Cardiac fibroblast (primary cell): ENCODE results near the gene DDX50.

Source experiments
- DNase-seq, 2 donors: peaks; one replicate each; pipeline versions ENCODE4 v3.0.0 to v3.0.0-alpha.2; 2010; ENCODE audit warnings: low read depth in 2 of 2
- H3K4me3 ChIP-seq, 2 donors: replicated peaks in 1 of 2; 1 replicate in 1 of 2; 2 replicates in 1 of 2; pipeline ENCODE4 v1.5.1; 2011; ENCODE audit warnings: low read depth in 2 of 2, low read length in 2 of 2, mild to moderate bottlenecking in 2 of 2, moderate library complexity in 1 of 2
- TF ChIP-seq, protein P1 (sequence below): IDR thresholded peaks from one replicate; pipeline ENCODE4 v1.5.1; 2011; ENCODE audit warnings: low read depth, mild to moderate bottlenecking, low read length, inconsistent platforms

Gene DDX50

DNA sequence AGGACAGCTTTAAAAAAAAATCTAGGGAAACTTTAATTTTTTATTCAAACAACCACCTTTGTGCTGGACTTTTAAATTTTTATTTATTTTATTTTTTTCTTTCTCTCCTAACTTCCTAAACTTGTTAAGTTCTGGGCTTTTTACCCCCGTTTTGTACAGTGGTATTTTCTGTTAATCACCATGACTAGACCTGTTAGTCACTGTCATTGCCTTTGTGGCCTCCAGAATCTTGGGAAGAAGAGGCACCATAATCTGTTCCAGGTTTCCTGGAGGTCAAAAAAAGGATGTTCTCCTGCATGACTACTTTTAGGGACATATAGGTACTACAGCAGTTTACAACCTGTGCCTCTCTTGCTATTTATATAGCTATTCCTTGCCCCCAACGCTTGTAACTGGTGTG lies 31.1 kb upstream of the DDX50 start:
- H3K4me3 ChIP-seq = no peak overlapping the region
- DNase-seq = peak in 1 of 2 donors; percentile 4
- TF ChIP-seq, protein P1, sequence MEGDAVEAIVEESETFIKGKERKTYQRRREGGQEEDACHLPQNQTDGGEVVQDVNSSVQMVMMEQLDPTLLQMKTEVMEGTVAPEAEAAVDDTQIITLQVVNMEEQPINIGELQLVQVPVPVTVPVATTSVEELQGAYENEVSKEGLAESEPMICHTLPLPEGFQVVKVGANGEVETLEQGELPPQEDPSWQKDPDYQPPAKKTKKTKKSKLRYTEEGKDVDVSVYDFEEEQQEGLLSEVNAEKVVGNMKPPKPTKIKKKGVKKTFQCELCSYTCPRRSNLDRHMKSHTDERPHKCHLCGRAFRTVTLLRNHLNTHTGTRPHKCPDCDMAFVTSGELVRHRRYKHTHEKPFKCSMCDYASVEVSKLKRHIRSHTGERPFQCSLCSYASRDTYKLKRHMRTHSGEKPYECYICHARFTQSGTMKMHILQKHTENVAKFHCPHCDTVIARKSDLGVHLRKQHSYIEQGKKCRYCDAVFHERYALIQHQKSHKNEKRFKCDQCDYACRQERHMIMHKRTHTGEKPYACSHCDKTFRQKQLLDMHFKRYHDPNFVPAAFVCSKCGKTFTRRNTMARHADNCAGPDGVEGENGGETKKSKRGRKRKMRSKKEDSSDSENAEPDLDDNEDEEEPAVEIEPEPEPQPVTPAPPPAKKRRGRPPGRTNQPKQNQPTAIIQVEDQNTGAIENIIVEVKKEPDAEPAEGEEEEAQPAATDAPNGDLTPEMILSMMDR = no peak

DNA sequence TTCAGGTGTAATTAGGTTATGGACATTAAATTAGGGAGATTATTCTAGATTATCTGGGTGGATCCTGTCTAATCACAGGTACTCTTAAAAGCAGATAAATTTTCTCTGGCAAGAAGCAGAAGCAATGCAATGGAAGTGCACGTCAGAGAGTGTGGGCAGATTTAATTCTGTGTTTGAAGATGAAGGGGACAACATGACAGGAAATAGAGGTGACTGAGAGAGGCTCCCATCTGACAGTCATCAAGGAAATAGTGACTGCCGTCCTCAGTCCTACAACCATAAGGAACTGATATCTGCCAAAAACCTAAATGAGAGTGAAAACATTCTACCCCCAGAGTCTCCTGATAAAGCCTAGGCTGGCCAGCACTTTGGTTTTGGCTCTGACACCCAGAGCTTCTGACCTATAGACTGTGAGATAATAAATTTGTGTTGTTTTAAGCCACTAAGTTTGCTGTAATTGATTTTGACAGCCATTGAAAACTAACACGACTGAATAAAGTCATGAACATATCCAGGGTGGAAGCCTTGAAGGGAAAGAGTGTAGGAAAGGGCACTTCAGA lies 30.5 kb upstream of the DDX50 start:
- TF ChIP-seq, protein P1 = no peak
- DNase-seq = no peak

DNA sequence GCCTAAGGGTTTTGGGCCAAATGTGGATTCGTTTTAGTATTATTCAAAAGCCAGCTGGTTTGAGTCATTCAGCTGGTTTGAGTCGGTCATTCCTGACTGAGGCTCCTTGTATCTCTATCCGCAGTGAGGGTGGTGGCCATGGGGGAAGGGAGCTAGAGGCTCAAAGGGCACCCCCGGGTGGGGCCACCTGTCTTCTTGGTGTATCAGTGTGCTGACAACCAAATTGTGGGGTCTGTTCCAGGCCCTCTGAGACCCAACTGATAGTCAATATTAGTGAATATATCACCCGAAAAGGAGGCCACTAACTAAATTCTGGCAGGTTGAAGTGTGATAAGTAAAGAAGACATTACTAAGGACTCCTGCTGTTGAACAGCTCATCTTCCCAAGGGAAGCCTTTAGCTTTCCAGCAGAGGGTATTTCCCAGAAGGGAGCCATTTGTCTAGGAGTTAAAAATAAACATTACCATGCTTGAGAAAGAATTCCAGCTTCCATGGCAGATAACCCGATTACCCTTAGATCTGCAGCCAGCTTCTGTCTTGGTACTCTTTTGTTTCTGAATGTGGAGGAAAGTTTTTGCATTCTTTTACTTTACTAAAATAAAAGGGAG lies 29.9 kb upstream of the DDX50 start:
- H3K4me3 ChIP-seq = no peak overlapping the region
- peak; percentile 49 to 75 for DNase-seq
- TF ChIP-seq, protein P1 = no peak

More for the DNA sequence above, 30.5 kb upstream of the DDX50 start:
- no peak overlapping the region for H3K4me3 ChIP-seq

DNA sequence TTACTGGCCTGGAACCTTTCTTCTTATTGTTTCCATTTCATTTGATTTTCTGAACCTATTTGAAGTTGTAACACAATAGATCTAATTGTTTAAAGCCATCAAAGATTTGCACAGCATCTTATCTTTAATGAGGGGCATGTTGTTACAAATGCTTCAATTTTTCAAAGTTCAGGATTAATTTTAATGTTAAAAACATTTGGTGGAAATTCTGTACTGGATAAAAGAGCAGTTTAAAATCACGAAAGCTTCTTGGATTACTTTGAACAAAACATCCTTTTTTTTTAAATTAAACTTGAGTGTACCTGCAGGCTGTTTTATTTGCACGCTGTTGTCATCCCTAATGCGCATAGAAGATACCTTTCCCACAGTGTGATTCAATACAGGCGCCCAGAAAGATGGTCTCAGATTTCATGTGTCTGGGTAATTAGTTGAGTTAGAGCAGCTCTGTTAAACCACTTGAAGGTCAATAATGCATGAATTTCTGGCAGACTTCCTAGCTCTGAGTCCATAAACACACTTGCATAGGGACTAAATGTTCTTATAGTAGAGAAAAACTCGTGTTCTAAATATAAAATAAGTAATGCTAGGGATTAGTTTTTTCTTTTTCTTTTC lies 29.3 kb upstream of the DDX50 start:
- peak; percentile 82 to 86 for DNase-seq
- H3K4me3 ChIP-seq = no peak overlapping the region
- TF ChIP-seq, protein P1 = no peak

DNA sequence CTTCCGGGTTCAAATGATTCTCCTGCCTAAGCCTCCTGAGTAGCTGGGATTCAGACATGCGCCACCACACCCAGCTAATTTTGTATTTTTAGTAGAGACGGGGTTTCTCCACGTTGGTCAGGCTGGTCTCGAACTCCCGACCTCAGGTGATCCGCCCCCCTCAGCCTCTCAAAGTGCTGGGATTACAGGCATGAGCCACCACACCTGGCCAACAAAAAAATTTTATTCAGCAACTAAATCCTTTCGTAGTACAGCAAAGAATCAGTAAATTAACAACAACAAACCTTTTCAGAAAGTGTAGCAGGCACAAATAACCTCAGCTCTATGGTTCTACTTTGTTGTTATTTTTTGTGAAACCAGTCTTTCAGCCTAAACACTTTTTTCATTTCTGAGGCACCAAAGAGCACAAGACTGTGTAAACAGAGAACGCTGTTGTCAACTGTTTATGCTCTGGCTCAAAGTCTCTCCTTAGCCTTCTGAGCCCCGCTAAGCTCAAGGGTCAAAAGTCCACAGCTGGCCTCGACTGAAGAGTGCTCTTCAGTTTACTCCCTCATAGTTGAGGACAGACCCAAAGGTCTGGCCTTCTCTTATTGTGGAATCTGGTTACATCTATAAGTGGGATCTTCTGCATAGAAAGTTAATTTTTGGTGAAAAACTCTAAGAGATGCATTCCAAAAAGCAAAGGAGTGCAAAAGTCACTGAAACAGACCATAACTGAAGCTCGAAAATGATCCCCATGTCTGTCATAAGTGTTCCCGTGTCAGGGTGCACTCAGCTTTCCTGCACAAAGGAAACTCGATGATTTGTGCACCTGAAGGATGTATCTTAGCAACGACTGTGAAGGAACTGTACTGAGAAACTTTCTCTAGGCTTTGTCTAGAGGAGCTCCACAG lies 24.6 kb upstream of the DDX50 start:
- TF ChIP-seq, protein P1 = no peak
- H3K4me3 ChIP-seq = no peak overlapping the region
- DNase-seq = no peak

DNA sequence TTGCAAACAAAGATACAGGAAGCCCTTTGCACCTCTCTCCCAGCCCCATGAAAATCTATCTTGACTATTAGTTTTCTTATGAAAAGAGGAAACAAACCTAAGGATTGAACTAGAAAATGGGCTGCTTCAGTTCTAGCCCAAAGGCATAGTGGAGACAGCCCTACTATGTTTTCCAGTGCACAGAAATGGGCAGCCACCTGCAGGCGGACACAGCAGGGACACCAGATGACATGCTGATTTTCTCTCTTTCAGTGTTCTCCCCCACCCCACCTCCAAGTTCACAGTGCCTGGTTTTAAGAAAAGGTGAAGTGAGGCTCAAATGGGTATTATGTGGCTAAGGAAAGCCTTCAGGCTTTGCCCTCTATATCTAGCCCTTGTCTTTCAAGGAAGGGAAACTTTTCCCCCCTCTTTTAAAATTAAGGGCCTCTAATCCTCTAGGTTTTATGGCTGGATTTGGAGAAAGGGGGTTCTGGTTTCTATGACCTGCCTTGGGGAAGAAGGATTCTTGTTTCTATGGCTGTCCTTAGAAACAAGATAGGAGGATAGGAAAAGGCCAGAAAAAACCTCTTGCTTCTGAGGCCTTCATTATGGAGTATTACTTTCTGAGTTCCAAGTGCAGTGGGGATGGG lies 23.5 kb upstream of the DDX50 start:
- no peak overlapping the region for H3K4me3 ChIP-seq
- DNase-seq = no peak
- TF ChIP-seq, protein P1 = no peak
